Ascending aorta (tissue), 2 donors: ENCODE data around the gene NKD1. TPM values are rescaled to one million over a fixed set of nuclear protein-coding genes. Genes with fewer than 3 reads are reported as not detected.

Source experiments
- DNase-seq, 2 donors: peaks; one replicate each; pipeline ENCODE4 v3.0.0-alpha.2; 2019; ENCODE audit warnings: low spot score in 2 of 2
- H3K27ac ChIP-seq, 2 donors: fragments of 200-600 bp; sonication (generic); one replicate each; pipeline ENCODE4 v1.5.1; 2016 to 2017; ENCODE audit warnings: mild to moderate bottlenecking in 1 of 2
- H3K27me3 ChIP-seq: fragments of 200-600 bp; sonication (generic); one replicate; pipeline ENCODE4 v1.5.1; 2017
- H3K36me3 ChIP-seq, 2 donors: fragments of 200-600 bp; sonication (generic); one replicate each; pipeline ENCODE4 v1.5.1; 2016
- H3K4me1 ChIP-seq, 2 donors: fragments of 200-600 bp; sonication (generic); one replicate each; pipeline ENCODE4 v1.5.1; 2016 to 2017; ENCODE audit warnings: mild to moderate bottlenecking in 1 of 2
- H3K4me3 ChIP-seq, 2 donors: fragments of 200-600 bp; sonication (generic); one replicate each; pipeline ENCODE4 v1.5.1; 2016 to 2017; ENCODE audit warnings: mild to moderate bottlenecking in 1 of 2
- H3K9me3 ChIP-seq, 2 donors: fragments of 200-600 bp; sonication (generic); one replicate each; pipeline ENCODE4 v1.5.1; 2016
- intact Hi-C: fragments of 100-400 bp; cut with DNase I; formaldehyde crosslinking; loops from one replicate; pipeline ENCODE4 v1.15.1; 2023
- total RNA-seq: library from RNA; depleted of rRNA; stranded (reverse); fragments of >200 nt; gene quantifications from one replicate; pipeline ENCODE4 v1.1.0, GENCODE V29; 2016
- TF ChIP-seq, protein P1 (sequence below), 3 experiments: fragments of 200-600 bp in 2 of 3; fragments of 450-650 bp in 1 of 3; sonication (generic) in 2 of 3; IDR thresholded peaks; one replicate each; pipeline ENCODE4 v1.5.1; 2016 to 2019; ENCODE audit warnings: antibody characterized with exemption in 3 of 3, mild to moderate bottlenecking in 1 of 3, moderate library complexity in 1 of 3

Gene NKD1
- total RNA-seq, 1 donor from 2014 or later: 33.2 TPM

DNA sequence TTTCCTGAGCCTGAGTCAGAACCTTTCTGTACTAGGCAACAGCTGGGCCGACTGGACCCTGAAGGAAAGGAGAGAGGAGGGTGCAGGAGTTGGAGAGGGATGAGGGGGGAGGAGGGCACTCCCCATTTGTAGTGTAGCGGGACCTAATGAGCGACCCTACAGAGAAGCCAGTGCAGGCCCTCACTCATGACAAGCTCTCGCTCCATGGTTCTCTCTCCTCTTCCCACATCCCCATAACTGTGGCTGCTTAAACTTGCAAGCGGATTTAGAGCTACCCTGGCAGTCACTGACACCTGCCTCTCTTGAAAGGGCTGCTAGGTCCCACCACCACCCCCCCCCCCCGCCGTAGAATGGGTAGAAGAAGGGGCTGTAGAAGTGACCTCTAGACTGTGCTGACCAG, 14.5 kb downstream of the NKD1 start:
- Histone ChIP-seq H3K4me1 (peaks cover 0 to 24% of the 10 kb centered on the region in 2 donors), H3K4me3 (no peak overlapping the region), H3K27me3 (no peaks in the 10 kb centered on the region), H3K36me3 (peaks cover 14 to 49% of the 10 kb centered on the region in 2 donors), H3K27ac (no peak overlapping the region), H3K9me3 (no peaks in the 10 kb centered on the region)
- intact Hi-C loops: no loop called here
- TF ChIP-seq, protein P1, sequence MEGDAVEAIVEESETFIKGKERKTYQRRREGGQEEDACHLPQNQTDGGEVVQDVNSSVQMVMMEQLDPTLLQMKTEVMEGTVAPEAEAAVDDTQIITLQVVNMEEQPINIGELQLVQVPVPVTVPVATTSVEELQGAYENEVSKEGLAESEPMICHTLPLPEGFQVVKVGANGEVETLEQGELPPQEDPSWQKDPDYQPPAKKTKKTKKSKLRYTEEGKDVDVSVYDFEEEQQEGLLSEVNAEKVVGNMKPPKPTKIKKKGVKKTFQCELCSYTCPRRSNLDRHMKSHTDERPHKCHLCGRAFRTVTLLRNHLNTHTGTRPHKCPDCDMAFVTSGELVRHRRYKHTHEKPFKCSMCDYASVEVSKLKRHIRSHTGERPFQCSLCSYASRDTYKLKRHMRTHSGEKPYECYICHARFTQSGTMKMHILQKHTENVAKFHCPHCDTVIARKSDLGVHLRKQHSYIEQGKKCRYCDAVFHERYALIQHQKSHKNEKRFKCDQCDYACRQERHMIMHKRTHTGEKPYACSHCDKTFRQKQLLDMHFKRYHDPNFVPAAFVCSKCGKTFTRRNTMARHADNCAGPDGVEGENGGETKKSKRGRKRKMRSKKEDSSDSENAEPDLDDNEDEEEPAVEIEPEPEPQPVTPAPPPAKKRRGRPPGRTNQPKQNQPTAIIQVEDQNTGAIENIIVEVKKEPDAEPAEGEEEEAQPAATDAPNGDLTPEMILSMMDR (IDR thresholded peaks at IDR 0.05): no peak
- no peak for DNase-seq

GRCh38 chr16:50563989-50564388, 15.8 kb downstream of the NKD1 start:
- TF ChIP-seq, protein P1 (IDR thresholded peaks at IDR 0.05): no peak
- Histone ChIP-seq H3K27me3 (no peaks in the 10 kb centered on the region), H3K27ac (peak overlapping the region in 1 of 2 donors; percentile 40), H3K9me3 (no peaks in the 10 kb centered on the region), H3K4me3 (no peak overlapping the region), H3K4me1 (peaks cover 0 to 26% of the 10 kb centered on the region in 2 donors), H3K36me3 (peaks cover 14 to 45% of the 10 kb centered on the region in 2 donors)
- intact Hi-C loops: no loop called here
- no peak for DNase-seq

GRCh38 chr16:50565428-50565827, 17.2 kb downstream of the NKD1 start:
- no peaks in the 10 kb centered on the region for H3K27me3 ChIP-seq
- DNase-seq: no peak
- no peak overlapping the region for H3K27ac ChIP-seq
- H3K9me3 ChIP-seq: no peaks in the 10 kb centered on the region
- peaks cover 0 to 26% of the 10 kb centered on the region in 2 donors for H3K4me1 ChIP-seq
- intact Hi-C loops: no loop called here
- TF ChIP-seq, protein P1 (IDR thresholded peaks at IDR 0.05): no peak
- H3K4me3 ChIP-seq: no peak overlapping the region
- H3K36me3 ChIP-seq: peaks cover 4 to 32% of the 10 kb centered on the region in 2 donors

GRCh38 chr16:50566014-50566962, 18.1 kb downstream of the NKD1 start:
- Histone ChIP-seq H3K9me3 (no peaks in the 10 kb centered on the region), H3K27ac (peak overlapping the region; percentile 23 to 72), H3K36me3 (peaks cover 5 to 28% of the 10 kb centered on the region in 2 donors), H3K27me3 (no peaks in the 10 kb centered on the region), H3K4me3 (no peak overlapping the region), H3K4me1 (peaks cover 0 to 26% of the 10 kb centered on the region in 2 donors)
- TF ChIP-seq, protein P1 (IDR thresholded peaks at IDR 0.05): no peak
- no peak for DNase-seq
- intact Hi-C loops: no loop called here

GRCh38 chr16:50567651-50568050, 19.5 kb downstream of the NKD1 start:
- TF ChIP-seq, protein P1 (IDR thresholded peaks at IDR 0.05): no peak
- DNase-seq: no peak
- Histone ChIP-seq H3K27me3 (no peaks in the 10 kb centered on the region), H3K36me3 (peaks cover 8 to 24% of the 10 kb centered on the region in 2 donors), H3K4me3 (no peak overlapping the region), H3K4me1 (peaks cover 0 to 26% of the 10 kb centered on the region in 2 donors), H3K27ac (peak overlapping the region; percentile 65 to 72), H3K9me3 (no peaks in the 10 kb centered on the region)
- intact Hi-C loops: no loop called here
